Kidney (tissue), 14 donors: ENCODE measurements around the gene RBMS1. TPM values are rescaled to one million over a fixed set of nuclear protein-coding genes. Genes with fewer than 3 reads are reported as not detected.

Experiments
- DNase-seq, 5 donors: peaks; one replicate each; pipeline ENCODE4 v3.0.0-alpha.2; 2013 to 2020
- FAIRE-seq: peaks from 2 replicates; lab custom pipeline; 2012; peaks lifted over from hg19 to GRCh38; lab: Jason Lieb, UNC
- H3K27ac ChIP-seq, 2 donors: one replicate each; pipeline ENCODE4 v1.7.0; 2013; ENCODE audit warnings: low read depth in 2 of 2, low read length in 2 of 2, inconsistent platforms in 1 of 2
- H3K27me3 ChIP-seq: one replicate; pipeline ENCODE4 v1.7.1; 2013; ENCODE audit warnings: low read length, inconsistent platforms; ENCODE audit not compliant: control insufficient read depth, insufficient read depth
- H3K36me3 ChIP-seq, 3 donors: one replicate each; pipeline versions ENCODE4 v1.7.0 to v1.7.1; 2013; ENCODE audit warnings: low read length in 3 of 3, control low read depth in 1 of 3, inconsistent platforms in 1 of 3; ENCODE audit not compliant: insufficient read depth in 3 of 3, control insufficient read depth in 2 of 3
- H3K4me1 ChIP-seq, 3 donors: one replicate each; pipeline versions ENCODE4 v1.7.0 to v1.7.1; 2013; ENCODE audit warnings: low read length in 3 of 3, inconsistent platforms in 1 of 3, low read depth in 1 of 3; ENCODE audit not compliant: control insufficient read depth in 2 of 3, insufficient read depth in 2 of 3
- H3K4me3 ChIP-seq, 3 donors: one replicate each; pipeline versions ENCODE4 v1.7.0 to v1.8.1; 2013; ENCODE audit warnings: low read length in 3 of 3, control low read depth in 1 of 3, inconsistent platforms in 1 of 3
- H3K9ac ChIP-seq, 3 donors: one replicate each; pipeline versions ENCODE4 v1.7.0 to v1.7.1; 2013; ENCODE audit warnings: low read length in 3 of 3, control low read depth in 1 of 3, inconsistent platforms in 1 of 3
- H3K9me3 ChIP-seq, 3 donors: one replicate each; pipeline versions ENCODE4 v1.7.0 to v1.7.1; 2013; ENCODE audit warnings: low read length in 3 of 3, control low read depth in 1 of 3, inconsistent platforms in 1 of 3; ENCODE audit not compliant: control insufficient read depth in 2 of 3, insufficient read depth in 1 of 3
- intact Hi-C: fragments of 100-400 bp; cut with DNase I; formaldehyde crosslinking; loops from one replicate; pipeline ENCODE4 v1.11.1; 2022
- polyA plus RNA-seq: library from polyadenylated mRNA; stranded (reverse); fragments of 350-450 nt; fragmentation: Illumina TruSeq; extraction: RNeasy Lipid Tissue Mini Kit (QIAGEN cat#74804); gene quantifications from one replicate; pipeline ENCODE4 v1.2.3, GENCODE V29; 2014; ENCODE audit warnings: low read depth, low replicate concordance; ENCODE audit not compliant: insufficient read depth
- total RNA-seq: library from RNA; stranded (reverse); fragmentation: NEBNext Ultra II Directional; extraction: Animal tissue kit (Norgen Biotek cat#: 25700); gene quantifications from one replicate; pipeline ENCODE4 v1.2.1, GENCODE V29; 2021
- TF ChIP-seq, protein P1 (sequence below): IDR thresholded peaks from 3 replicates; pipeline ENCODE4 v1.5.1; 2012; ENCODE audit warnings: mild to moderate bottlenecking, moderate library complexity, borderline replicate concordance; ENCODE audit not compliant: insufficient read depth; ENCODE audit errors: extremely low read depth
- donor health status: control.
- donor health status: control.
- donor health status: control.
- donor health status: control.
- donor health status: control.
- donor health status: DM: yes; HTN: yes; CAD: no.
- donor health status: Normal renal cell carcinoma (clear cell type).

Gene RBMS1
- total and polyA plus RNA-seq, 2 donors from 2014 or later = 25.6 to 94.8 TPM

DNA sequence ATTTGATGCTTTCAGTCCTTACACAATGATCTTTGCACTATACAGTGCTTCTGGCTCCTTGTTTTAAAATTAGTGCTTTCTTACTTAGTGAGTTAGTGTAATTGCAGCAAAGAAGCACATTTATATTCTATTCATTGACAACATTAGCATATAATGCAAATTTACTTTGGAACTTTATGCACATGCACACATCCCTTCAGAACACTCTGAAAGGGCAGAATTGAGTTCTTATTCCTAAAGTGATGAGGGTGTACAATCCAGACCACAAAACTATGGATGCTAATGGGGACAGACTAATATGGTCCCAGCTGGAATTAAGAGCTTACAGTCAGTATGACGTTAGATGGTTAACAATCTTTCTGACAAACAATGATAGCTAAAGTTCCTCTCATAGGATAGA, 127.1 kb downstream of the RBMS1 start:
- intact Hi-C loops = no loop called here
- TF ChIP-seq, protein P1, sequence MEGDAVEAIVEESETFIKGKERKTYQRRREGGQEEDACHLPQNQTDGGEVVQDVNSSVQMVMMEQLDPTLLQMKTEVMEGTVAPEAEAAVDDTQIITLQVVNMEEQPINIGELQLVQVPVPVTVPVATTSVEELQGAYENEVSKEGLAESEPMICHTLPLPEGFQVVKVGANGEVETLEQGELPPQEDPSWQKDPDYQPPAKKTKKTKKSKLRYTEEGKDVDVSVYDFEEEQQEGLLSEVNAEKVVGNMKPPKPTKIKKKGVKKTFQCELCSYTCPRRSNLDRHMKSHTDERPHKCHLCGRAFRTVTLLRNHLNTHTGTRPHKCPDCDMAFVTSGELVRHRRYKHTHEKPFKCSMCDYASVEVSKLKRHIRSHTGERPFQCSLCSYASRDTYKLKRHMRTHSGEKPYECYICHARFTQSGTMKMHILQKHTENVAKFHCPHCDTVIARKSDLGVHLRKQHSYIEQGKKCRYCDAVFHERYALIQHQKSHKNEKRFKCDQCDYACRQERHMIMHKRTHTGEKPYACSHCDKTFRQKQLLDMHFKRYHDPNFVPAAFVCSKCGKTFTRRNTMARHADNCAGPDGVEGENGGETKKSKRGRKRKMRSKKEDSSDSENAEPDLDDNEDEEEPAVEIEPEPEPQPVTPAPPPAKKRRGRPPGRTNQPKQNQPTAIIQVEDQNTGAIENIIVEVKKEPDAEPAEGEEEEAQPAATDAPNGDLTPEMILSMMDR = no peak
- Histone ChIP-seq H3K4me3 (no peak overlapping the region), H3K9me3 (no peaks in the 10 kb centered on the region), H3K36me3 (peaks cover 0 to 5% (median 0%) of the 10 kb centered on the region in 3 donors), H3K27me3 (no peaks in the 10 kb centered on the region), H3K4me1 (peaks cover 5 to 22% (median 12%) of the 10 kb centered on the region in 3 donors), H3K9ac (no peak overlapping the region), H3K27ac (no peak overlapping the region)
- no peak for FAIRE-seq
- DNase-seq = no peak

DNA sequence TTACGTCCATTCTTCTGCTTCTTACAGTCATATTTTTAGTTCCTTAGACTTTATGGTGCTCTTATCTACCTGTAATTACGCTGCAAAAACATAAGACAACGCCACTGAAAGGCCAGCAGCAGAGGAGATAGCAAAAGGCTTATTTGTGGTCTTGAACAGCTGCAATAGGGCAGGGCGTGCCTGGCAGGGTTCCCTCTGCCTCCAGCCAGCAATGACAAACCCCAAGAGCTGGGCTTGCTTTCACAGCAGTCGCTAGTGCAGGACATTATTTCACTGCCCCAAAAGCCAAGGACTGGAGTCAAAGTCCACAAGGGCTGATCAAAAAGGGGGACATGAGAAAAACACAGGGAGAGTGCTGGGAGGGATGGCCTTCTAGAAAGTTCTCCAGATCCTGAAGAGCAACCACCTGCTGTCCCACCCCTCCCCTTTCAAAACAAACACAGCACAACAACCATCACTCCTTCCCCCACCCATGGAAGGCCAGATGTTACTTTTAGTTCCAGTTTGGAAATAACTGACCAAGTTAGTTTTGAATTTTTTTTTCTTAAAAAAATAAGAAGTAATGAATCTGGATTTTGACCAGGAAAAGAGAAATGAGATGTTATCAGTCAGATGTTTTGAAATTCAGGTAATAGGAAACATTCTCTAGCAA, 127.8 kb downstream of the RBMS1 start:
- no peak overlapping the region for H3K4me3 ChIP-seq
- H3K27me3 ChIP-seq = no peaks in the 10 kb centered on the region
- H3K36me3 ChIP-seq = peaks cover 0 to 5% (median 0%) of the 10 kb centered on the region in 3 donors
- DNase-seq = peak in 1 of 5 donors; percentile 69
- intact Hi-C loops = no loop called here
- no peak for FAIRE-seq
- no peaks in the 10 kb centered on the region for H3K9me3 ChIP-seq
- no peak overlapping the region for H3K9ac ChIP-seq
- H3K4me1 ChIP-seq = peaks cover 5 to 17% (median 8%) of the 10 kb centered on the region in 3 donors
- TF ChIP-seq, protein P1 = no peak
- H3K27ac ChIP-seq = no peak overlapping the region

- Histone ChIP-seq H3K27ac (no peak overlapping the region), H3K9ac (no peak overlapping the region), H3K36me3 (peaks cover 0 to 5% (median 0%) of the 10 kb centered on the region in 3 donors), H3K27me3 (no peaks in the 10 kb centered on the region), H3K4me1 (peaks cover 5 to 15% (median 8%) of the 10 kb centered on the region in 3 donors), H3K4me3 (no peak overlapping the region), H3K9me3 (no peaks in the 10 kb centered on the region)
- intact Hi-C loops = no loop called here
- FAIRE-seq = no peak
- TF ChIP-seq, protein P1 = no peak
- no peak for DNase-seq
Observed at GRCh38 chr2:160364364-160364763, 129.2 kb downstream of the RBMS1 start.

- no peak for DNase-seq
- Histone ChIP-seq H3K27me3 (no peaks in the 10 kb centered on the region), H3K36me3 (peaks cover 0 to 5% (median 0%) of the 10 kb centered on the region in 3 donors), H3K9me3 (no peaks in the 10 kb centered on the region), H3K9ac (no peak overlapping the region), H3K27ac (no peak overlapping the region), H3K4me3 (no peak overlapping the region), H3K4me1 (peaks cover 5 to 11% (median 8%) of the 10 kb centered on the region in 3 donors)
- TF ChIP-seq, protein P1 = no peak
- intact Hi-C loops = no loop called here
- FAIRE-seq = no peak
Observed at GRCh38 chr2:160363961-160364360, 129.6 kb downstream of the RBMS1 start.
